ENCODE results near the gene PRPF6.

The PRPF6 gene

GRCh38 chr20:64037199-64037497, 56.2 kb downstream of the PRPF6 start:
- no peak overlapping the region for H3K27ac ChIP-seq (ENCODE audit: low read depth, low read length)
- H3K9me3 ChIP-seq (ENCODE audit: control insufficient read depth in 1 of 2, low read length in 2 of 2), result no peaks in the 10 kb centered on the region
- no peak overlapping the region for H3K9ac ChIP-seq (ENCODE audit: low read depth in 1 of 2, low read length in 2 of 2)
- peaks cover 47 to 57% of the 10 kb centered on the region in 2 donors for H3K27me3 ChIP-seq (ENCODE audit: control insufficient read depth in 1 of 2, insufficient read depth in 2 of 2, low read length in 2 of 2)
- H3K4me1 ChIP-seq (ENCODE audit: control insufficient read depth in 1 of 2, insufficient read depth in 2 of 2, low read length in 2 of 2), result peaks cover 7 to 28% of the 10 kb centered on the region in 2 donors
- H3K36me3 ChIP-seq (ENCODE audit: control insufficient read depth in 1 of 2, insufficient read depth in 2 of 2, low read length in 2 of 2), result peaks cover 18 to 29% of the 10 kb centered on the region in 2 donors
- H3K4me3 ChIP-seq (ENCODE audit: low read depth in 1 of 2, low read length in 2 of 2), result no peak overlapping the region

GRCh38 chr20:64037498-64038213, 56.7 kb downstream of the PRPF6 start:
- H3K4me1 ChIP-seq (ENCODE audit: control insufficient read depth in 1 of 2, insufficient read depth in 2 of 2, low read length in 2 of 2), result peaks cover 7 to 28% of the 10 kb centered on the region in 2 donors
- H3K9me3 ChIP-seq (ENCODE audit: control insufficient read depth in 1 of 2, low read length in 2 of 2), result no peaks in the 10 kb centered on the region
- no peak overlapping the region for H3K4me3 ChIP-seq (ENCODE audit: low read depth in 1 of 2, low read length in 2 of 2)
- peaks cover 14 to 24% of the 10 kb centered on the region in 2 donors for H3K36me3 ChIP-seq (ENCODE audit: control insufficient read depth in 1 of 2, insufficient read depth in 2 of 2, low read length in 2 of 2)
- H3K9ac ChIP-seq (ENCODE audit: low read depth in 1 of 2, low read length in 2 of 2), result no peak overlapping the region
- H3K27me3 ChIP-seq (ENCODE audit: control insufficient read depth in 1 of 2, insufficient read depth in 2 of 2, low read length in 2 of 2), result peaks cover 49 to 57% of the 10 kb centered on the region in 2 donors
- H3K27ac ChIP-seq (ENCODE audit: low read depth, low read length), result no peak overlapping the region

DNA sequence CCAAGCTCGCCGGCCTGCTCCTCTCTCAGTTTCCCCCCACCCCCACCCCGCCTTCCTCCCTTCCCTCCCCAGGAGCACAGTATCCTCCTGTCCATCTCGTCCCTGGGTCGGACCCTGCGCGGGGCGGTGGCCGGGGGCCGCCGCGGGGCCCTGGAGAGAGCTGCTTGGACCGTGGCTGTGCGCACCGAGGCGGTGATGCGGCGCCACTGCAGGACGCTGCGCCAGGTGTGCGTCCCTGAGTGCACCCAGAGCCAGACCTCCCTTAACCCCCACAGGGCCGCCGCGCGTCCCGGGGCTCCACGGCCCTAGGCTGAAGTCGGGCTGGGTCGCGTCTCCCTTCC, 57.3 kb downstream of the PRPF6 start:
- Histone ChIP-seq H3K27ac (ENCODE audit: low read depth, low read length) (no peak overlapping the region), H3K36me3 (ENCODE audit: control insufficient read depth in 1 of 2, insufficient read depth in 2 of 2, low read length in 2 of 2) (peaks cover 10 to 18% of the 10 kb centered on the region in 2 donors), H3K27me3 (ENCODE audit: control insufficient read depth in 1 of 2, insufficient read depth in 2 of 2, low read length in 2 of 2) (peaks cover 47 to 57% of the 10 kb centered on the region in 2 donors), H3K9me3 (ENCODE audit: control insufficient read depth in 1 of 2, low read length in 2 of 2) (no peaks in the 10 kb centered on the region), H3K9ac (ENCODE audit: low read depth in 1 of 2, low read length in 2 of 2) (no peak overlapping the region), H3K4me1 (ENCODE audit: control insufficient read depth in 1 of 2, insufficient read depth in 2 of 2, low read length in 2 of 2) (peaks cover 7 to 28% of the 10 kb centered on the region in 2 donors), H3K4me3 (ENCODE audit: low read depth in 1 of 2, low read length in 2 of 2) (peak overlapping the region in 1 of 2 donors; percentile 55)

GRCh38 chr20:64038565-64039292, 57.8 kb downstream of the PRPF6 start:
- peaks cover 46 to 62% of the 10 kb centered on the region in 2 donors for H3K27me3 ChIP-seq (ENCODE audit: control insufficient read depth in 1 of 2, insufficient read depth in 2 of 2, low read length in 2 of 2)
- peak overlapping the region; percentile 55 to 58 for H3K4me3 ChIP-seq (ENCODE audit: low read depth in 1 of 2, low read length in 2 of 2)
- H3K9me3 ChIP-seq (ENCODE audit: control insufficient read depth in 1 of 2, low read length in 2 of 2), result no peaks in the 10 kb centered on the region
- peaks cover 7 to 15% of the 10 kb centered on the region in 2 donors for H3K36me3 ChIP-seq (ENCODE audit: control insufficient read depth in 1 of 2, insufficient read depth in 2 of 2, low read length in 2 of 2)
- peaks cover 7 to 28% of the 10 kb centered on the region in 2 donors for H3K4me1 ChIP-seq (ENCODE audit: control insufficient read depth in 1 of 2, insufficient read depth in 2 of 2, low read length in 2 of 2)
- H3K9ac ChIP-seq (ENCODE audit: low read depth in 1 of 2, low read length in 2 of 2), result no peak overlapping the region
- no peak overlapping the region for H3K27ac ChIP-seq (ENCODE audit: low read depth, low read length)

- H3K36me3 ChIP-seq (ENCODE audit: control insufficient read depth in 1 of 2, insufficient read depth in 2 of 2, low read length in 2 of 2), result peaks cover 0 to 8% of the 10 kb centered on the region in 2 donors
- no peaks in the 10 kb centered on the region for H3K9me3 ChIP-seq (ENCODE audit: control insufficient read depth in 1 of 2, low read length in 2 of 2)
- H3K4me3 ChIP-seq (ENCODE audit: low read depth in 1 of 2, low read length in 2 of 2), result peak overlapping the region in 1 of 2 donors; percentile 55
- H3K9ac ChIP-seq (ENCODE audit: low read depth in 1 of 2, low read length in 2 of 2), result no peak overlapping the region
- H3K27me3 ChIP-seq (ENCODE audit: control insufficient read depth in 1 of 2, insufficient read depth in 2 of 2, low read length in 2 of 2), result peaks cover 48 to 68% of the 10 kb centered on the region in 2 donors
- no peak overlapping the region for H3K27ac ChIP-seq (ENCODE audit: low read depth, low read length)
- peaks cover 7 to 22% of the 10 kb centered on the region in 2 donors for H3K4me1 ChIP-seq (ENCODE audit: control insufficient read depth in 1 of 2, insufficient read depth in 2 of 2, low read length in 2 of 2)
Measured at GRCh38 chr20:64039293-64040160, 58.6 kb downstream of the PRPF6 start.

DNA sequence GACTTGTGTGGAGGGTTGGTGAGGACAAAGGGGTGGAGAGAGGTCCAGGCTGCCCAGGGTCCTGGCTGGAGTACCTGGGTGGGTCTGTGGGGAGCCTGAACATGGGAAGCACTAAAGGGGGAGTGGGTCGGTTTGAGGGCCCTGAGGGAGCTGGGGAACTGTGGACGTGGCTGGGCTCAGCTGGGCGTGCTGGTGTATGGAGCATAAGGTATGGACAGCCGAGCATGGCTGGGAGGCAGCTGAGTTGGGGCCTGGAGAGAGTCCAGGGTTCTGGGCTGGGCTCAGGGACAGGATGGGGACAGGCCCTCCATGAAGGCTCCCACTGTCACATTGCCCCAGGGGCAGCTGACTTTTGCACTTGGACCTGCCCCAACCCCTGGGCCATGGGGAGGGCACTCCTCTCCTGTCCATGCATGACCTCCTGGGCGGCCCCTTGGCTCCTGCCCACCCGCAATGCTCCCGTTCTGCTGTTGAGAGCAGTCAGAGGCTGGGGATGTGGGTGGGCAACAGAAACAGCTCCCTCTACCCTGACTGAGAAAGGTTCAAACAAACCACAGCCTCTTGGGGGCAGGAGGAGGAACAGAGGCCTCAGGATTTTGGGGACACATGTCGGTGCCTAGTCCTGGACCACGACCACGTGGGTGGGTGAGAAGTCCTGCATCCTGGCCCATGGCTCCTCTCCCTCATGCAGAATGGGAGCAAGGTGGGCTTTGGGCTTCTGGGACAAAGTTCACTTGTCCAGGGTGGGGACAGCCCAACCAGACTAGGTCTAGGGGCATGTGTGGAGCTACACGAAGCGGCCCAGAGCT, 59.5 kb downstream of the PRPF6 start:
- Histone ChIP-seq H3K36me3 (ENCODE audit: control insufficient read depth in 1 of 2, insufficient read depth in 2 of 2, low read length in 2 of 2) (no peaks in the 10 kb centered on the region), H3K9ac (ENCODE audit: low read depth in 1 of 2, low read length in 2 of 2) (no peak overlapping the region), H3K27me3 (ENCODE audit: control insufficient read depth in 1 of 2, insufficient read depth in 2 of 2, low read length in 2 of 2) (peaks cover 53 to 75% of the 10 kb centered on the region in 2 donors), H3K4me3 (ENCODE audit: low read depth in 1 of 2, low read length in 2 of 2) (no peak overlapping the region), H3K9me3 (ENCODE audit: control insufficient read depth in 1 of 2, low read length in 2 of 2) (no peaks in the 10 kb centered on the region), H3K4me1 (ENCODE audit: control insufficient read depth in 1 of 2, insufficient read depth in 2 of 2, low read length in 2 of 2) (peaks cover 7 to 22% of the 10 kb centered on the region in 2 donors), H3K27ac (ENCODE audit: low read depth, low read length) (no peak overlapping the region)

DNA sequence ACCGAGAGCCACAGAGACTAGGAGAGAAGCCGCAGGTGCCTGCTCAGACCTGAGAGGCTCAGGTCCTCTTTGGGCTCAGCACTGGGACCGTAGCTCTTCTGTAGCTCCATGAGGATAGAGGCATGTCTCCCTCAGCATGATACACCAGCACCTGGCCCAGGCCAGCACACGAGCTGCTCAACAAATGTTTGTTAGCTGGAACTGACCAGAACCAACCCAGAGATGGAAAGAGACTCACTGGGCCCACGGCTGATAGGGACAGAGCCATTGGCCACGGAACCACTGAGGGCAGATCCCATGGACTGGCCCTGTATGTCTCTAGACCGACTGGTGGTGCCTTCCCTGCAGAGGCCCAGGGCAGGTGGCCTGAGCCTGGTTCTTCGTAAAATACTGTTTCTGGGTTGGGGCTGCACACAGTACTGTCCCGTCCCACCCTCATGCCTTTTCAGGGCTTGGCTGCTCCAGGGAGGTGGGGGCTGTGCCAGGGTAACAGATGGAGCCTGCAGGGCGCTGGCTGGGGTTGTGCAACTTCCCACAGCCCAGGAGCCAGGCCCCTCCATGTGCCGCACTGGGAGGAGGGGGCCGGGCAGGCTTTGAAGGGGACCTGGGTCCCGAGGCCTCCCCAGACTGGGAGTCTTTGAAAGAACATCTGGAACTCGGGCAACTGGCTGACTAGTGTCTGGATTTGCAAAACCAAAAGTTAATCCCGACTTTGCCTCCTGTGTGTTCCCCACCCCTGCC, 60.3 kb downstream of the PRPF6 start:
- Histone ChIP-seq H3K9ac (ENCODE audit: low read depth in 1 of 2, low read length in 2 of 2) (no peak overlapping the region), H3K4me3 (ENCODE audit: low read depth in 1 of 2, low read length in 2 of 2) (no peak overlapping the region)

GRCh38 chr20:64041781-64042053, 60.8 kb downstream of the PRPF6 start:
- no peaks in the 10 kb centered on the region for H3K36me3 ChIP-seq (ENCODE audit: control insufficient read depth in 1 of 2, insufficient read depth in 2 of 2, low read length in 2 of 2)
- H3K9me3 ChIP-seq (ENCODE audit: control insufficient read depth in 1 of 2, low read length in 2 of 2), result no peaks in the 10 kb centered on the region
- peaks cover 57 to 75% of the 10 kb centered on the region in 2 donors for H3K27me3 ChIP-seq (ENCODE audit: control insufficient read depth in 1 of 2, insufficient read depth in 2 of 2, low read length in 2 of 2)
- H3K4me1 ChIP-seq (ENCODE audit: control insufficient read depth in 1 of 2, insufficient read depth in 2 of 2, low read length in 2 of 2), result peaks cover 7 to 12% of the 10 kb centered on the region in 2 donors
- H3K4me3 ChIP-seq (ENCODE audit: low read depth in 1 of 2, low read length in 2 of 2), result peak overlapping the region; percentile 17 to 55
- no peak overlapping the region for H3K9ac ChIP-seq (ENCODE audit: low read depth in 1 of 2, low read length in 2 of 2)
- H3K27ac ChIP-seq (ENCODE audit: low read depth, low read length), result no peak overlapping the region

More for the DNA sequence above, 60.3 kb downstream of the PRPF6 start:
- Histone ChIP-seq H3K9me3 (ENCODE audit: control insufficient read depth in 1 of 2, low read length in 2 of 2) (no peaks in the 10 kb centered on the region), H3K27ac (ENCODE audit: low read depth, low read length) (no peak overlapping the region), H3K4me1 (ENCODE audit: control insufficient read depth in 1 of 2, insufficient read depth in 2 of 2, low read length in 2 of 2) (peaks cover 7 to 15% of the 10 kb centered on the region in 2 donors), H3K36me3 (ENCODE audit: control insufficient read depth in 1 of 2, insufficient read depth in 2 of 2, low read length in 2 of 2) (no peaks in the 10 kb centered on the region), H3K27me3 (ENCODE audit: control insufficient read depth in 1 of 2, insufficient read depth in 2 of 2, low read length in 2 of 2) (peaks cover 58 to 75% of the 10 kb centered on the region in 2 donors)

GRCh38 chr20:64042054-64042781, 61.3 kb downstream of the PRPF6 start:
- Histone ChIP-seq H3K9me3 (ENCODE audit: control insufficient read depth in 1 of 2, low read length in 2 of 2) (no peaks in the 10 kb centered on the region), H3K4me1 (ENCODE audit: control insufficient read depth in 1 of 2, insufficient read depth in 2 of 2, low read length in 2 of 2) (peaks cover 7% of the 10 kb centered on the region in 2 donors), H3K4me3 (ENCODE audit: low read depth in 1 of 2, low read length in 2 of 2) (peak overlapping the region; percentile 17 to 55), H3K36me3 (ENCODE audit: control insufficient read depth in 1 of 2, insufficient read depth in 2 of 2, low read length in 2 of 2) (no peaks in the 10 kb centered on the region), H3K27me3 (ENCODE audit: control insufficient read depth in 1 of 2, insufficient read depth in 2 of 2, low read length in 2 of 2) (peaks cover 56 to 74% of the 10 kb centered on the region in 2 donors), H3K9ac (ENCODE audit: low read depth in 1 of 2, low read length in 2 of 2) (no peak overlapping the region), H3K27ac (ENCODE audit: low read depth, low read length) (no peak overlapping the region)
